ENCODE data around the gene TMEM208. TPM values are rescaled to one million over a fixed set of nuclear protein-coding genes. Genes with fewer than 3 reads are reported as not detected.

The TMEM208 gene
- total RNA-seq, 1 experiment from 2014 or later: 60.7 TPM

GRCh38 chr16:67204076-67204475, 22.9 kb upstream of the TMEM208 start:
- DNase-seq (ENCODE audit: low read depth, low spot score): no peak
- in situ Hi-C loops (cut with HindIII; ENCODE audit: low pct_unique_long_range_greater_than_20kb, low sequenced_read_pairs): no loop called here

- in situ Hi-C loops (cut with HindIII; ENCODE audit: low pct_unique_long_range_greater_than_20kb, low sequenced_read_pairs): no loop called here
- no peak for DNase-seq (ENCODE audit: low read depth, low spot score)
Observed at GRCh38 chr16:67206129-67206837, 20.6 kb upstream of the TMEM208 start.

- in situ Hi-C loops (cut with HindIII; ENCODE audit: low pct_unique_long_range_greater_than_20kb, low sequenced_read_pairs): no loop called here
- DNase-seq (ENCODE audit: low read depth, low spot score): no peak
Observed at GRCh38 chr16:67206838-67207248, 20.1 kb upstream of the TMEM208 start.

GRCh38 chr16:67207249-67208091, 19.5 kb upstream of the TMEM208 start:
- DNase-seq (ENCODE audit: low read depth, low spot score): no peak
- in situ Hi-C loops (cut with HindIII; ENCODE audit: low pct_unique_long_range_greater_than_20kb, low sequenced_read_pairs): no loop called here

- no peak for DNase-seq (ENCODE audit: low read depth, low spot score)
- in situ Hi-C loops (cut with HindIII; ENCODE audit: low pct_unique_long_range_greater_than_20kb, low sequenced_read_pairs): no loop called here
Observed at GRCh38 chr16:67208154-67208896, 18.6 kb upstream of the TMEM208 start.

- in situ Hi-C loops (cut with HindIII; ENCODE audit: low pct_unique_long_range_greater_than_20kb, low sequenced_read_pairs): no loop called here
- DNase-seq (ENCODE audit: low read depth, low spot score): no peak
Observed at GRCh38 chr16:67209565-67209964, 17.4 kb upstream of the TMEM208 start.

- no peak for DNase-seq (ENCODE audit: low read depth, low spot score)
- in situ Hi-C loops (cut with HindIII; ENCODE audit: low pct_unique_long_range_greater_than_20kb, low sequenced_read_pairs): no loop called here
Observed at GRCh38 chr16:67210069-67210937, 16.6 kb upstream of the TMEM208 start.

- no peak for DNase-seq (ENCODE audit: low read depth, low spot score)
- in situ Hi-C loops (cut with HindIII; ENCODE audit: low pct_unique_long_range_greater_than_20kb, low sequenced_read_pairs): no loop called here
Observed at GRCh38 chr16:67211674-67212073, 15.3 kb upstream of the TMEM208 start.

- DNase-seq (ENCODE audit: low read depth, low spot score): no peak
Observed at GRCh38 chr16:67212766-67213165, 14.2 kb upstream of the TMEM208 start.

GRCh38 chr16:67213197-67214019, 13.5 kb upstream of the TMEM208 start:
- DNase-seq (ENCODE audit: low read depth, low spot score): no peak

More at GRCh38 chr16:67212766-67213165, 14.2 kb upstream of the TMEM208 start:
- in situ Hi-C loops (cut with HindIII; ENCODE audit: low pct_unique_long_range_greater_than_20kb, low sequenced_read_pairs): no loop called here

GRCh38 chr16:67215706-67216105, 11.2 kb upstream of the TMEM208 start:
- in situ Hi-C loops (cut with HindIII; ENCODE audit: low pct_unique_long_range_greater_than_20kb, low sequenced_read_pairs): no loop called here
- peak; percentile 12 for DNase-seq (ENCODE audit: low read depth, low spot score)

More at GRCh38 chr16:67213197-67214019, 13.5 kb upstream of the TMEM208 start:
- in situ Hi-C loops (cut with HindIII; ENCODE audit: low pct_unique_long_range_greater_than_20kb, low sequenced_read_pairs): no loop called here

- DNase-seq (ENCODE audit: low read depth, low spot score): no peak
- in situ Hi-C loops (cut with HindIII; ENCODE audit: low pct_unique_long_range_greater_than_20kb, low sequenced_read_pairs): no loop called here
Observed at GRCh38 chr16:67216612-67217490, 10.1 kb upstream of the TMEM208 start.

GRCh38 chr16:67223992-67224391, 2.9 kb upstream of the TMEM208 start:
- DNase-seq (ENCODE audit: low read depth, low spot score): no peak
- in situ Hi-C loops (cut with HindIII; ENCODE audit: low pct_unique_long_range_greater_than_20kb, low sequenced_read_pairs): no loop called here

- in situ Hi-C loops (cut with HindIII; ENCODE audit: low pct_unique_long_range_greater_than_20kb, low sequenced_read_pairs): no loop called here
- DNase-seq (ENCODE audit: low read depth, low spot score): no peak
Observed at GRCh38 chr16:67226295-67226803, 581 bp upstream of the TMEM208 start.

GRCh38 chr16:67227567-67227921, 614 bp downstream of the TMEM208 start:
- DNase-seq (ENCODE audit: low read depth, low spot score): no peak
- in situ Hi-C loops (cut with HindIII; ENCODE audit: low pct_unique_long_range_greater_than_20kb, low sequenced_read_pairs): no loop called here
